Measurements from ENCODE around the gene RFX3.

The RFX3 gene

GRCh38 chr9:3435732-3436131 lies 90.1 kb downstream of the RFX3 start:
- no peaks in the 10 kb centered on the region for H3K36me3 ChIP-seq (ENCODE audit: insufficient read depth, low read length)
- no peaks in the 10 kb centered on the region for H3F3A ChIP-seq (ENCODE audit: insufficient read depth, low read length)
- no peak for TF ChIP-seq CTCF (IDR thresholded peaks at IDR 0.05; ENCODE audit: low read length)
- TF ChIP-seq EZH2 (IDR thresholded peaks at IDR 0.05; ENCODE audit: borderline replicate concordance, low read length), result no peak
- H3K4me2 ChIP-seq (ENCODE audit: low read length), result no peak overlapping the region
- no peaks in the 10 kb centered on the region for H3K27me3 ChIP-seq (ENCODE audit: insufficient read depth, low read length)
- H2AFZ ChIP-seq (ENCODE audit: low read length), result no peak overlapping the region
- H4K20me1 ChIP-seq (ENCODE audit: insufficient read depth, low read length), result no peaks in the 10 kb centered on the region
- no peak overlapping the region for H3K4me3 ChIP-seq (ENCODE audit: low read depth, low read length, poor library complexity, severe bottlenecking)
- no peaks in the 10 kb centered on the region for H3K4me1 ChIP-seq (ENCODE audit: insufficient read depth, low read length, severe bottlenecking)
- H3K9me3 ChIP-seq (ENCODE audit: low read length), result no peaks in the 10 kb centered on the region
- no peaks in the 10 kb centered on the region for H3K79me2 ChIP-seq (ENCODE audit: insufficient read depth, low read length)
- no peaks in the 10 kb centered on the region for H3K9me2 ChIP-seq (ENCODE audit: low read depth, low read length)
- H3K27ac ChIP-seq (ENCODE audit: low read depth, low read length, poor library complexity, severe bottlenecking), result no peak overlapping the region
- no peak overlapping the region for H3K9ac ChIP-seq (ENCODE audit: low read length)

DNA sequence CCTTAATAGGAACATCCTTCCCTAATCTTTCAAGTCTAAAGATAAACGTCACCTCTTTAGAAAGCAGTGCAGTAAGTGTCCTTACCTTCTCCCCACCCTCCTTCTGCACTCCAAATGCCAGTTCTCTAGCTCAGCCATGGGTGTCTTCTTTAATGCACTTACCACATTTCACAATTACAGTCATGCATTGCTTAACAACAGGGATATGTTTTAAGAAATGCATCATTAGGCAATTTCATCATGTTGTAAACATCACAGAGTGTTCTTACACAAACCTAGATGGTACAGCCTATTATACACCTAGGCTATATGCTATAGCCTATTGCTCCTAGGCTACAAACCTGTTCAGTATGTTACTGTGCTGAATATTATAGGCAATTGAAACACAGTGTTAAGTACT lies 91.2 kb downstream of the RFX3 start:
- Histone ChIP-seq H3K36me3 (ENCODE audit: insufficient read depth, low read length) (no peaks in the 10 kb centered on the region), H3K79me2 (ENCODE audit: insufficient read depth, low read length) (no peaks in the 10 kb centered on the region), H3K4me2 (ENCODE audit: low read length) (no peak overlapping the region), H3K27ac (ENCODE audit: low read depth, low read length, poor library complexity, severe bottlenecking) (no peak overlapping the region), H3K27me3 (ENCODE audit: insufficient read depth, low read length) (no peaks in the 10 kb centered on the region), H3K4me1 (ENCODE audit: insufficient read depth, low read length, severe bottlenecking) (no peaks in the 10 kb centered on the region), H3K9me3 (ENCODE audit: low read length) (no peaks in the 10 kb centered on the region), H3K9ac (ENCODE audit: low read length) (no peak overlapping the region), H4K20me1 (ENCODE audit: insufficient read depth, low read length) (no peaks in the 10 kb centered on the region), H2AFZ (ENCODE audit: low read length) (no peak overlapping the region), H3K9me2 (ENCODE audit: low read depth, low read length) (no peaks in the 10 kb centered on the region), H3F3A (ENCODE audit: insufficient read depth, low read length) (no peaks in the 10 kb centered on the region), H3K4me3 (ENCODE audit: low read depth, low read length, poor library complexity, severe bottlenecking) (no peak overlapping the region)
- TF ChIP-seq EZH2 (IDR thresholded peaks at IDR 0.05; ENCODE audit: borderline replicate concordance, low read length) (no peak), CTCF (IDR thresholded peaks at IDR 0.05; ENCODE audit: low read length) (no peak)

DNA sequence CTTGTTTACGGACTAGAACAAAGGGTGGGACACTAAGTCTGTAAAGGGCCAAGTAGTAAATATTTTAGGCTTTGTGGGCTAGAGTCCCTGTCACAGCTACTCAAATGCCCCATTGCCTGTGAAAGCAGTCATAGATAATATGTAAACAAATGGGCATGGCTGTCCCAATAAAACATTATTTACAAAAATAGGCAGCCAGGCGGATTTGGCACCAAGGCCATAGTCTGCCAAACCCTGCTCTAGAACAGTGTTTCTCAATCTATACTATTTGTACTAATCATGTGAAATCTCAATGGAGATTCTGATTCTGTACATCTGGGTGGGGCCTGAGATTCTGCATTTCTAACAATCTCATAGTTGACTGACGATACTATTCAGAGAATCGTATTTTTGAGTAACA lies 92.0 kb downstream of the RFX3 start:
- Histone ChIP-seq H3K79me2 (ENCODE audit: insufficient read depth, low read length) (no peaks in the 10 kb centered on the region), H2AFZ (ENCODE audit: low read length) (no peak overlapping the region), H3K36me3 (ENCODE audit: insufficient read depth, low read length) (no peaks in the 10 kb centered on the region), H3K4me3 (ENCODE audit: low read depth, low read length, poor library complexity, severe bottlenecking) (no peak overlapping the region), H3K4me1 (ENCODE audit: insufficient read depth, low read length, severe bottlenecking) (no peaks in the 10 kb centered on the region), H3K9me3 (ENCODE audit: low read length) (no peaks in the 10 kb centered on the region), H3K4me2 (ENCODE audit: low read length) (no peak overlapping the region), H4K20me1 (ENCODE audit: insufficient read depth, low read length) (no peaks in the 10 kb centered on the region), H3K9ac (ENCODE audit: low read length) (no peak overlapping the region), H3K27ac (ENCODE audit: low read depth, low read length, poor library complexity, severe bottlenecking) (no peak overlapping the region), H3K9me2 (ENCODE audit: low read depth, low read length) (no peaks in the 10 kb centered on the region), H3F3A (ENCODE audit: insufficient read depth, low read length) (no peaks in the 10 kb centered on the region), H3K27me3 (ENCODE audit: insufficient read depth, low read length) (no peaks in the 10 kb centered on the region)
- TF ChIP-seq EZH2 (IDR thresholded peaks at IDR 0.05; ENCODE audit: borderline replicate concordance, low read length) (no peak), CTCF (IDR thresholded peaks at IDR 0.05; ENCODE audit: low read length) (no peak)

All from OCI-LY1 (cell line).